GM12878 (cell line): ENCODE measurements around the gene MAST3.

ENCODE experiments used
- EZH2 ChIP-seq: IDR thresholded peaks from 2 replicates; pipeline ENCODE4 v1.6.1; 2012; ENCODE audit warnings: low read depth, mild to moderate bottlenecking, control low read depth, inconsistent platforms, low read length, borderline replicate concordance; ENCODE audit not compliant: control insufficient read depth
- GABPA ChIP-seq: IDR thresholded peaks from 2 replicates; pipeline ENCODE4 v1.6.1; 2014; ENCODE audit warnings: antibody characterized with exemption, low read depth, mild to moderate bottlenecking, inconsistent platforms
- NR2C2 ChIP-seq: IDR thresholded peaks from 2 replicates; pipeline ENCODE4 v1.6.1; 2011; ENCODE audit warnings: borderline replicate concordance, low read depth; ENCODE audit not compliant: control insufficient read depth, insufficient read length
- POLR2A ChIP-seq: IDR thresholded peaks from 2 replicates; pipeline ENCODE4 v1.6.1; 2011; ENCODE audit warnings: low read depth, mild to moderate bottlenecking, low read length
- SREBF2 ChIP-seq: IDR thresholded peaks from 2 replicates; pipeline ENCODE4 v1.6.1; 2012; ENCODE audit warnings: mild to moderate bottlenecking, low read length
- STAT1 ChIP-seq: fragments of 450-650 bp; conservative IDR thresholded peaks from 2 replicates; pipeline ENCODE4 v1.6.1; 2014; ENCODE audit warnings: antibody characterized with exemption, mild to moderate bottlenecking
- ZNF217 ChIP-seq: fragments of 450-650 bp; IDR thresholded peaks from 2 replicates; pipeline ENCODE4 v1.6.1; 2017; ENCODE audit warnings: antibody characterized with exemption, mild to moderate bottlenecking
- TF ChIP-seq, protein P1 (sequence below): fragments of 450-650 bp; IDR thresholded peaks from 2 replicates; pipeline ENCODE4 v1.6.1; 2017; ENCODE audit warnings: mild to moderate bottlenecking, low read depth, inconsistent platforms; ENCODE audit not compliant: poor library complexity, severe bottlenecking
- TF ChIP-seq, protein P2 (sequence below): IDR thresholded peaks from 2 replicates; pipeline ENCODE4 v1.6.1; 2012; ENCODE audit warnings: low read length, inconsistent platforms
- TF ChIP-seq, protein P3 (sequence below), 3 experiments: IDR thresholded peaks in 2 of 3; conservative IDR thresholded peaks in 1 of 3; 2 replicates each; pipeline ENCODE4 v1.5.1; 2011; ENCODE audit warnings: low read depth in 3 of 3, low read length in 3 of 3, mild to moderate bottlenecking in 3 of 3, control low read depth in 2 of 3, moderate library complexity in 2 of 3, inconsistent platforms in 1 of 3, mixed read lengths in 1 of 3; ENCODE audit not compliant: control insufficient read depth in 2 of 3, insufficient read depth in 1 of 3; ENCODE audit errors: extremely low read depth in 1 of 3

DNA sequence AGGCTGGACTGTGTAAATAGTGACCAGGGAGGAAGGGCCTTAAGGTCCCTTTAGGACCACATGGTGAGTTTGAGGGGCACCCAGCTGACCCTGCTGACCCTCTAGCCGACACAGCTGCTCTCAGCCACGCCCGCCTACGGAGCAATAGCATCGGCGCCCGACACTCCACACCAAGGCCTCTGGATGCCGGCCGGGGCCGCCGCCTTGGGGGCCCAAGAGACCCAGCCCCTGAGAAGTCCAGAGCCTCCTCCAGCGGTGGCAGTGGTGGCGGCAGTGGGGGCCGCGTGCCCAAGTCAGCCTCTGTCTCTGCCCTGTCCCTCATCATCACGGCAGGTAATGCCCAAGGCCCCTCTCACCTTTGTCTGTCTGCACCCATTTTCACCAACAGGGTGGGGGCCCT is 46.8 kb downstream of the MAST3 start:
- TF ChIP-seq SREBF2 (no peak), NR2C2 (no peak), STAT1 (no peak), EZH2 (no peak), GABPA (no peak), POLR2A (no peak), ZNF217 (no peak)
- TF ChIP-seq, protein P1, sequence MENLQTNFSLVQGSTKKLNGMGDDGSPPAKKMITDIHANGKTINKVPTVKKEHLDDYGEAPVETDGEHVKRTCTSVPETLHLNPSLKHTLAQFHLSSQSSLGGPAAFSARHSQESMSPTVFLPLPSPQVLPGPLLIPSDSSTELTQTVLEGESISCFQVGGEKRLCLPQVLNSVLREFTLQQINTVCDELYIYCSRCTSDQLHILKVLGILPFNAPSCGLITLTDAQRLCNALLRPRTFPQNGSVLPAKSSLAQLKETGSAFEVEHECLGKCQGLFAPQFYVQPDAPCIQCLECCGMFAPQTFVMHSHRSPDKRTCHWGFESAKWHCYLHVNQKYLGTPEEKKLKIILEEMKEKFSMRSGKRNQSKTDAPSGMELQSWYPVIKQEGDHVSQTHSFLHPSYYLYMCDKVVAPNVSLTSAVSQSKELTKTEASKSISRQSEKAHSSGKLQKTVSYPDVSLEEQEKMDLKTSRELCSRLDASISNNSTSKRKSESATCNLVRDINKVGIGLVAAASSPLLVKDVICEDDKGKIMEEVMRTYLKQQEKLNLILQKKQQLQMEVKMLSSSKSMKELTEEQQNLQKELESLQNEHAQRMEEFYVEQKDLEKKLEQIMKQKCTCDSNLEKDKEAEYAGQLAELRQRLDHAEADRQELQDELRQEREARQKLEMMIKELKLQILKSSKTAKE, result no peak
- TF ChIP-seq, protein P2, sequence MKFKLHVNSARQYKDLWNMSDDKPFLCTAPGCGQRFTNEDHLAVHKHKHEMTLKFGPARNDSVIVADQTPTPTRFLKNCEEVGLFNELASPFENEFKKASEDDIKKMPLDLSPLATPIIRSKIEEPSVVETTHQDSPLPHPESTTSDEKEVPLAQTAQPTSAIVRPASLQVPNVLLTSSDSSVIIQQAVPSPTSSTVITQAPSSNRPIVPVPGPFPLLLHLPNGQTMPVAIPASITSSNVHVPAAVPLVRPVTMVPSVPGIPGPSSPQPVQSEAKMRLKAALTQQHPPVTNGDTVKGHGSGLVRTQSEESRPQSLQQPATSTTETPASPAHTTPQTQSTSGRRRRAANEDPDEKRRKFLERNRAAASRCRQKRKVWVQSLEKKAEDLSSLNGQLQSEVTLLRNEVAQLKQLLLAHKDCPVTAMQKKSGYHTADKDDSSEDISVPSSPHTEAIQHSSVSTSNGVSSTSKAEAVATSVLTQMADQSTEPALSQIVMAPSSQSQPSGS, result no peak
- TF ChIP-seq, protein P3, sequence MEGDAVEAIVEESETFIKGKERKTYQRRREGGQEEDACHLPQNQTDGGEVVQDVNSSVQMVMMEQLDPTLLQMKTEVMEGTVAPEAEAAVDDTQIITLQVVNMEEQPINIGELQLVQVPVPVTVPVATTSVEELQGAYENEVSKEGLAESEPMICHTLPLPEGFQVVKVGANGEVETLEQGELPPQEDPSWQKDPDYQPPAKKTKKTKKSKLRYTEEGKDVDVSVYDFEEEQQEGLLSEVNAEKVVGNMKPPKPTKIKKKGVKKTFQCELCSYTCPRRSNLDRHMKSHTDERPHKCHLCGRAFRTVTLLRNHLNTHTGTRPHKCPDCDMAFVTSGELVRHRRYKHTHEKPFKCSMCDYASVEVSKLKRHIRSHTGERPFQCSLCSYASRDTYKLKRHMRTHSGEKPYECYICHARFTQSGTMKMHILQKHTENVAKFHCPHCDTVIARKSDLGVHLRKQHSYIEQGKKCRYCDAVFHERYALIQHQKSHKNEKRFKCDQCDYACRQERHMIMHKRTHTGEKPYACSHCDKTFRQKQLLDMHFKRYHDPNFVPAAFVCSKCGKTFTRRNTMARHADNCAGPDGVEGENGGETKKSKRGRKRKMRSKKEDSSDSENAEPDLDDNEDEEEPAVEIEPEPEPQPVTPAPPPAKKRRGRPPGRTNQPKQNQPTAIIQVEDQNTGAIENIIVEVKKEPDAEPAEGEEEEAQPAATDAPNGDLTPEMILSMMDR (IDR thresholded peaks at IDR 0.05 in 2 of 3, conservative IDR thresholded peaks at IDR 0.05 in 1 of 3; ENCODE audit: control insufficient read depth in 2 of 3, extremely low read depth in 1 of 3, insufficient read depth in 1 of 3, low read depth in 3 of 3, low read length in 3 of 3), result no peak
